Mesothelial cell of epicardium (in vitro differentiated cells): ENCODE results near the gene ABCB8. TPM values are rescaled to one million over a fixed set of nuclear protein-coding genes. Genes with fewer than 3 reads are reported as not detected.

ENCODE experiments used
- DNase-seq, 2 experiments: peaks; one replicate each; pipeline ENCODE4 v3.0.0; 2021; ENCODE audit warnings: low spot score in 2 of 2; ENCODE audit not compliant: unreplicated experiment in 2 of 2
- H3K27ac Mint-ChIP-seq: 2 replicates; pipeline ENCODE4 v1.8.0; 2021; ENCODE audit warnings: mixed read lengths
- H3K27me3 Mint-ChIP-seq: 2 replicates; pipeline ENCODE4 v1.8.0; 2021; ENCODE audit warnings: low read depth, mixed read lengths
- H3K36me3 Mint-ChIP-seq: 2 replicates; pipeline ENCODE4 v1.8.0; 2021; ENCODE audit warnings: mixed read lengths
- H3K4me1 Mint-ChIP-seq: 2 replicates; pipeline ENCODE4 v1.8.0; 2021; ENCODE audit warnings: mixed read lengths
- H3K4me3 Mint-ChIP-seq: 2 replicates; pipeline ENCODE4 v1.8.0; 2021; ENCODE audit warnings: mild to moderate bottlenecking, moderate library complexity, mixed read lengths
- H3K9me3 Mint-ChIP-seq: 2 replicates; pipeline ENCODE4 v1.8.0; 2021; ENCODE audit warnings: mixed read lengths
- total RNA-seq: library from RNA; stranded (reverse); gene quantifications from 3 replicates; pipeline ENCODE4 v1.2.1, GENCODE V29; 2021
- TF ChIP-seq, protein P1 (sequence below): fragments of 200-600 bp; sonication (generic); IDR thresholded peaks from one replicate; pipeline ENCODE4 v1.5.0; 2021; ENCODE audit warnings: antibody characterized with exemption; ENCODE audit not compliant: unreplicated experiment

ABCB8 gene
- total RNA-seq, 1 donor from 2014 or later: 40.7 TPM

DNA sequence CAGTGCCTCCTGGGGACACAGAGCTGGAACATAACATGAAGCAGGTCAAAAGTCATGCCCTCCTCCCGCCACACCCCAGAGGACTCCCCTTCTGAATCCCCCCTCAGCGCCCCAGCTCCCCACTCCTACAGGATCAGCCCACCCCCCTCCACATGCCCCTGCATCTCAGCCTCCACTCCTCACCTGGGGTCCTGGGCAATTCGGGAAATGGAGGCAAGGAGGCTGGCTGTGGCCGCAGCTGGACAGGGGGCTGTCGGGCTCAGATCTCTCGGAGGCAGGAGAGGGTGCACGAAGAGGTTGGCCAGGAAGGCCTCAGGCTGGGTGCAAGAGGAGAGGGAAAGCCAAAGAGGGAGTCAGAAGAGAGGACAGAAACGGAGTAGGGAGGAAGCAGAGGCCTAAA is 11.7 kb upstream of the ABCB8 start:
- DNase-seq: no peak
- peaks cover 61% of the 10 kb centered on the region for H3K27me3 Mint-ChIP-seq
- no peak overlapping the region for H3K27ac Mint-ChIP-seq
- TF ChIP-seq, protein P1, sequence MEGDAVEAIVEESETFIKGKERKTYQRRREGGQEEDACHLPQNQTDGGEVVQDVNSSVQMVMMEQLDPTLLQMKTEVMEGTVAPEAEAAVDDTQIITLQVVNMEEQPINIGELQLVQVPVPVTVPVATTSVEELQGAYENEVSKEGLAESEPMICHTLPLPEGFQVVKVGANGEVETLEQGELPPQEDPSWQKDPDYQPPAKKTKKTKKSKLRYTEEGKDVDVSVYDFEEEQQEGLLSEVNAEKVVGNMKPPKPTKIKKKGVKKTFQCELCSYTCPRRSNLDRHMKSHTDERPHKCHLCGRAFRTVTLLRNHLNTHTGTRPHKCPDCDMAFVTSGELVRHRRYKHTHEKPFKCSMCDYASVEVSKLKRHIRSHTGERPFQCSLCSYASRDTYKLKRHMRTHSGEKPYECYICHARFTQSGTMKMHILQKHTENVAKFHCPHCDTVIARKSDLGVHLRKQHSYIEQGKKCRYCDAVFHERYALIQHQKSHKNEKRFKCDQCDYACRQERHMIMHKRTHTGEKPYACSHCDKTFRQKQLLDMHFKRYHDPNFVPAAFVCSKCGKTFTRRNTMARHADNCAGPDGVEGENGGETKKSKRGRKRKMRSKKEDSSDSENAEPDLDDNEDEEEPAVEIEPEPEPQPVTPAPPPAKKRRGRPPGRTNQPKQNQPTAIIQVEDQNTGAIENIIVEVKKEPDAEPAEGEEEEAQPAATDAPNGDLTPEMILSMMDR: no peak
- peaks cover 38% of the 10 kb centered on the region for H3K4me1 Mint-ChIP-seq
- H3K36me3 Mint-ChIP-seq: peaks cover 6% of the 10 kb centered on the region
- no peak overlapping the region for H3K4me3 Mint-ChIP-seq
- no peaks in the 10 kb centered on the region for H3K9me3 Mint-ChIP-seq

GRCh38 chr7:151016942-151017341 is 11.3 kb upstream of the ABCB8 start:
- H3K4me1 Mint-ChIP-seq: peaks cover 35% of the 10 kb centered on the region
- H3K27ac Mint-ChIP-seq: no peak overlapping the region
- no peak for DNase-seq
- H3K9me3 Mint-ChIP-seq: no peaks in the 10 kb centered on the region
- H3K4me3 Mint-ChIP-seq: no peak overlapping the region
- H3K27me3 Mint-ChIP-seq: peaks cover 59% of the 10 kb centered on the region
- H3K36me3 Mint-ChIP-seq: peaks cover 6% of the 10 kb centered on the region
- TF ChIP-seq, protein P1: no peak

GRCh38 chr7:151017370-151017952 is 10.8 kb upstream of the ABCB8 start:
- TF ChIP-seq, protein P1: no peak
- no peak overlapping the region for H3K27ac Mint-ChIP-seq
- peaks cover 56% of the 10 kb centered on the region for H3K27me3 Mint-ChIP-seq
- no peak for DNase-seq
- no peaks in the 10 kb centered on the region for H3K9me3 Mint-ChIP-seq
- H3K4me1 Mint-ChIP-seq: peaks cover 34% of the 10 kb centered on the region
- peaks cover 6% of the 10 kb centered on the region for H3K36me3 Mint-ChIP-seq
- peak overlapping the region; percentile 64 for H3K4me3 Mint-ChIP-seq

GRCh38 chr7:151017953-151018420 is 10.3 kb upstream of the ABCB8 start:
- Mint-ChIP-seq H3K4me1 (peaks cover 34% of the 10 kb centered on the region), H3K27ac (no peak overlapping the region), H3K36me3 (peaks cover 6% of the 10 kb centered on the region), H3K9me3 (no peaks in the 10 kb centered on the region), H3K27me3 (peaks cover 52% of the 10 kb centered on the region), H3K4me3 (peak overlapping the region; percentile 64)
- DNase-seq: peak; percentile 73 to 93
- TF ChIP-seq, protein P1: peak; percentile 90

DNA sequence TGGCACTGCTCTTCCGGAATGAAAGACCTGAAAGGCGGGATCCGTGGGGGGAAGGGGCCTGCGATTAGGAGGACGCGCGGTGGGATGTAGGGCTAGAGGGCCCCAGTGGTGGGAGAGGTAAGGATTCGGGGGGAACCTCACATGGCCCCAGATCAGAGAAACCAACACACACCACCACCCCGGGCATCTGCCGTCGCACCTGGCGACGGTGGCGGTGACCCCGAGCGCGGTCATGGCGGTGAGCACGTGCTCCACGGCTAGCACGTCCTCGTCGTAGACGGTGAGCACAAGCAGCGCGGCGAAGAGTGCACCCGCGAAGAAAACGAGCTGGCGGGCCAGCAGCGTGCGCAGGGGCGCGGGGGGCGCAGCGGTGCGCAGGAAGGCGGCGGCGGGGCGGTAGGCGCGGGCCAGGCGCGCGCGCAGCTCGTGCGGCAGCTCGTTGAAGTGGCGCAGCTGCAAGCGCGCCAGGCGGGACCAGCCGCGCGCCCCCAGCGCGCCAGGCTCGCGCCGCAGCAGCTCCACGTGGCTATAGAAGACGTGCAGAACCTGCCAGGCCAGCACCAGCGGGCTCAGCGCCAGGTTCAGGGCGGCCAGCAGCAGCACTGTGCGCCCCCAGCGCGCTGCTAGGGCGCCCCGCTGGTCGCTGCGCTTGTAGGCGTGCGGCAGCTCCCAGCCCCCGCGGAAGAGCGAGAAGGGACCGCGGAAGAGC is 9.7 kb upstream of the ABCB8 start:
- H3K9me3 Mint-ChIP-seq: no peaks in the 10 kb centered on the region
- no peak overlapping the region for H3K27ac Mint-ChIP-seq
- TF ChIP-seq, protein P1: peak; percentile 16
- peaks cover 34% of the 10 kb centered on the region for H3K4me1 Mint-ChIP-seq
- peaks cover 6% of the 10 kb centered on the region for H3K36me3 Mint-ChIP-seq
- peak in 1 of 2 experiments; percentile 65 for DNase-seq
- peaks cover 54% of the 10 kb centered on the region for H3K27me3 Mint-ChIP-seq
- H3K4me3 Mint-ChIP-seq: peak overlapping the region; percentile 64
